ENCODE results near the gene RRP1.

Gene RRP1

GRCh38 chr21:43766734-43767497 lies 22.5 kb upstream of the RRP1 start:
- H3K27ac ChIP-seq (ENCODE audit: low read depth, low read length, poor library complexity, severe bottlenecking): no peak overlapping the region
- H3F3A ChIP-seq (ENCODE audit: insufficient read depth, low read length): no peaks in the 10 kb centered on the region
- H3K9ac ChIP-seq (ENCODE audit: low read length): no peak overlapping the region
- no peak overlapping the region for H3K4me2 ChIP-seq (ENCODE audit: low read length)
- no peaks in the 10 kb centered on the region for H3K9me2 ChIP-seq (ENCODE audit: low read depth, low read length)
- no peaks in the 10 kb centered on the region for H4K20me1 ChIP-seq (ENCODE audit: insufficient read depth, low read length)
- H3K4me3 ChIP-seq (ENCODE audit: low read depth, low read length, poor library complexity, severe bottlenecking): no peak overlapping the region
- no peaks in the 10 kb centered on the region for H3K4me1 ChIP-seq (ENCODE audit: insufficient read depth, low read length, severe bottlenecking)
- no peak for TF ChIP-seq EZH2 (IDR thresholded peaks at IDR 0.05; ENCODE audit: borderline replicate concordance, low read length)
- no peak for TF ChIP-seq CTCF (IDR thresholded peaks at IDR 0.05; ENCODE audit: low read length)
- no peaks in the 10 kb centered on the region for H3K9me3 ChIP-seq (ENCODE audit: low read length)
- peaks cover 11% of the 10 kb centered on the region; the same call in 1 of the 2 replicates for H3K36me3 ChIP-seq (ENCODE audit: insufficient read depth, low read length)
- H3K79me2 ChIP-seq (ENCODE audit: insufficient read depth, low read length): no peaks in the 10 kb centered on the region
- no peaks in the 10 kb centered on the region for H3K27me3 ChIP-seq (ENCODE audit: insufficient read depth, low read length)
- no peak overlapping the region for H2AFZ ChIP-seq (ENCODE audit: low read length)

GRCh38 chr21:43767498-43767983 lies 21.8 kb upstream of the RRP1 start:
- Histone ChIP-seq H3K27me3 (ENCODE audit: insufficient read depth, low read length) (no peaks in the 10 kb centered on the region), H3K4me2 (ENCODE audit: low read length) (no peak overlapping the region), H3K9me2 (ENCODE audit: low read depth, low read length) (no peaks in the 10 kb centered on the region), H3K36me3 (ENCODE audit: insufficient read depth, low read length) (peaks cover 12% of the 10 kb centered on the region; the same call in 1 of the 2 replicates), H4K20me1 (ENCODE audit: insufficient read depth, low read length) (no peaks in the 10 kb centered on the region), H3K4me3 (ENCODE audit: low read depth, low read length, poor library complexity, severe bottlenecking) (no peak overlapping the region), H3K27ac (ENCODE audit: low read depth, low read length, poor library complexity, severe bottlenecking) (no peak overlapping the region), H3K9ac (ENCODE audit: low read length) (no peak overlapping the region), H3K9me3 (ENCODE audit: low read length) (no peaks in the 10 kb centered on the region), H3K4me1 (ENCODE audit: insufficient read depth, low read length, severe bottlenecking) (no peaks in the 10 kb centered on the region), H3K79me2 (ENCODE audit: insufficient read depth, low read length) (no peaks in the 10 kb centered on the region), H3F3A (ENCODE audit: insufficient read depth, low read length) (no peaks in the 10 kb centered on the region), H2AFZ (ENCODE audit: low read length) (no peak overlapping the region)
- TF ChIP-seq EZH2 (IDR thresholded peaks at IDR 0.05; ENCODE audit: borderline replicate concordance, low read length) (no peak), CTCF (IDR thresholded peaks at IDR 0.05; ENCODE audit: low read length) (no peak)

GRCh38 chr21:43767984-43768867 lies 21.2 kb upstream of the RRP1 start:
- H3K36me3 ChIP-seq (ENCODE audit: insufficient read depth, low read length): peaks cover 14% of the 10 kb centered on the region
- no peak overlapping the region for H3K4me2 ChIP-seq (ENCODE audit: low read length)
- no peak overlapping the region for H3K27ac ChIP-seq (ENCODE audit: low read depth, low read length, poor library complexity, severe bottlenecking)
- H3K79me2 ChIP-seq (ENCODE audit: insufficient read depth, low read length): no peaks in the 10 kb centered on the region
- no peaks in the 10 kb centered on the region for H3K4me1 ChIP-seq (ENCODE audit: insufficient read depth, low read length, severe bottlenecking)
- H3K9ac ChIP-seq (ENCODE audit: low read length): no peak overlapping the region
- no peaks in the 10 kb centered on the region for H3K9me2 ChIP-seq (ENCODE audit: low read depth, low read length)
- no peaks in the 10 kb centered on the region for H3F3A ChIP-seq (ENCODE audit: insufficient read depth, low read length)
- H3K27me3 ChIP-seq (ENCODE audit: insufficient read depth, low read length): no peaks in the 10 kb centered on the region
- no peak overlapping the region for H3K4me3 ChIP-seq (ENCODE audit: low read depth, low read length, poor library complexity, severe bottlenecking)
- no peak overlapping the region for H2AFZ ChIP-seq (ENCODE audit: low read length)
- H3K9me3 ChIP-seq (ENCODE audit: low read length): no peaks in the 10 kb centered on the region
- H4K20me1 ChIP-seq (ENCODE audit: insufficient read depth, low read length): no peaks in the 10 kb centered on the region
- TF ChIP-seq EZH2 (IDR thresholded peaks at IDR 0.05; ENCODE audit: borderline replicate concordance, low read length) (no peak), CTCF (IDR thresholded peaks at IDR 0.05; ENCODE audit: low read length) (no peak)

Data from OCI-LY1 (cell line).